Testis (tissue), 3 donors: ENCODE data around the gene ZNF185. TPM values are rescaled to one million over a fixed set of nuclear protein-coding genes. Genes with fewer than 3 reads are reported as not detected.
"Not testable (repeated sequence)": the region's sequence is repeated elsewhere in the genome, so short reads cannot be mapped to it uniquely, and the experiment has no call there.

ENCODE experiments used
- DNase-seq: peaks from one replicate; pipeline ENCODE4 v3.0.0-alpha.2; 2019
- H3K27ac ChIP-seq, 2 donors: fragments of 200-600 bp; sonication (generic); one replicate each; pipeline ENCODE4 v1.5.1; 2019
- H3K27me3 ChIP-seq: fragments of 200-600 bp; sonication (generic); one replicate; pipeline ENCODE4 v1.5.1; 2019
- H3K36me3 ChIP-seq: fragments of 200-600 bp; sonication (generic); one replicate; pipeline ENCODE4 v1.5.1; 2017; ENCODE audit warnings: low read depth; ENCODE audit errors: missing control alignments
- H3K4me1 ChIP-seq: fragments of 200-600 bp; sonication (generic); one replicate; pipeline ENCODE4 v1.5.1; 2019
- H3K4me3 ChIP-seq, 2 donors: fragments of 200-600 bp; sonication (generic); one replicate each; pipeline ENCODE4 v1.5.1; 2017 to 2019
- H3K9me3 ChIP-seq: fragments of 200-600 bp; sonication (generic); one replicate; pipeline ENCODE4 v1.5.1; 2017
- POLR2A ChIP-seq: fragments of 450-650 bp; IDR thresholded peaks from one replicate; pipeline ENCODE4 v1.6.1; 2017; ENCODE audit warnings: antibody characterized with exemption, mild to moderate bottlenecking, moderate library complexity
- WGBS, 2 donors: methylation state at CpG; one replicate each; pipeline ENCODE4 v1.1.5; 2018; 5-methylcytosine and 5-hydroxymethylcytosine counted together
- intact Hi-C: fragments of 100-400 bp; cut with DNase I; formaldehyde crosslinking; loops from one replicate; pipeline ENCODE4 v1.15.1; 2023; ENCODE audit warnings: low total_unique reads
- polyA plus RNA-seq: library from polyadenylated mRNA; stranded (reverse); fragments of 350-450 nt; fragmentation: Illumina TruSeq; extraction: RNeasy Lipid Tissue Mini Kit (QIAGEN cat#74804); gene quantifications from one replicate; pipeline ENCODE4 v1.2.3, GENCODE V29; 2014; ENCODE audit warnings: low read depth, low replicate concordance; ENCODE audit not compliant: insufficient read depth
- total RNA-seq, 2 donors: library from RNA; depleted of rRNA; stranded (reverse); fragments of >200 nt; gene quantifications; one replicate each; pipeline ENCODE4 v1.2.3, GENCODE V29; 2016
- TF ChIP-seq, protein P1 (sequence below), 3 experiments: fragments of 450-650 bp in 2 of 3; fragments of 200-600 bp in 1 of 3; sonication (generic) in 1 of 3; IDR thresholded peaks; one replicate each; pipeline ENCODE4 v1.5.1; 2016 to 2019; ENCODE audit warnings: antibody characterized with exemption in 3 of 3, mild to moderate bottlenecking in 2 of 3, moderate library complexity in 1 of 3

The ZNF185 gene
- total and polyA plus RNA-seq, 3 donors from 2014 or later, result 5.9 to 11.1 (median 6.9) TPM

DNA sequence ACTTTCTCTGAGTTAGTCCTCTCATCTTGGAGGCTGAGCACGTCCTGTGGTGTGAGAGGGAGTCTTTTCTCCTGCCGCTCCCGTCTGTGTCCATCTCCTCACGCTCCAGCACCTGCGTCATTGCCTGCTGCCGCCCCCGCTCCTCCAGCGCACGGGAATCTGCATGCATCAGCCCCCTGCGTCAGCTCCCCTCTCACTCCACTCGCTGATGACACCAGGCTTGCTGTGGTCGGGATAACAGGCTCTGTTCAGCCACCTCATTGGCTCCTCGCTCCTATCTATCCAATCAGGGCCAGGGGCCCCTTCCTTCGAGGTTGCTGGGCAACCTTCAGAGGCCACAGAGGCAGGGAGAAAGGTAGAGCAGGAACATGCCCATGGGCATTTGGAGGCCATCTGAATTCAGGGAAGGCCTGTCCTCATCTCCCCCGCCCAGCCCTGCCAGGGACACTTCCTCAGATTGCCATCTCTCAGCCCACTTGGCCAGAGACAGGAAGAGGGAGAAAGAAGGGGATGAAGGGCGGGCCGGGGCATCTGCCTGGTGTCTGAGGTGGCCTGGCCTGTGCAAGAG is 9.3 kb downstream of the ZNF185 start:
- no peak for TF ChIP-seq POLR2A
- TF ChIP-seq, protein P1, sequence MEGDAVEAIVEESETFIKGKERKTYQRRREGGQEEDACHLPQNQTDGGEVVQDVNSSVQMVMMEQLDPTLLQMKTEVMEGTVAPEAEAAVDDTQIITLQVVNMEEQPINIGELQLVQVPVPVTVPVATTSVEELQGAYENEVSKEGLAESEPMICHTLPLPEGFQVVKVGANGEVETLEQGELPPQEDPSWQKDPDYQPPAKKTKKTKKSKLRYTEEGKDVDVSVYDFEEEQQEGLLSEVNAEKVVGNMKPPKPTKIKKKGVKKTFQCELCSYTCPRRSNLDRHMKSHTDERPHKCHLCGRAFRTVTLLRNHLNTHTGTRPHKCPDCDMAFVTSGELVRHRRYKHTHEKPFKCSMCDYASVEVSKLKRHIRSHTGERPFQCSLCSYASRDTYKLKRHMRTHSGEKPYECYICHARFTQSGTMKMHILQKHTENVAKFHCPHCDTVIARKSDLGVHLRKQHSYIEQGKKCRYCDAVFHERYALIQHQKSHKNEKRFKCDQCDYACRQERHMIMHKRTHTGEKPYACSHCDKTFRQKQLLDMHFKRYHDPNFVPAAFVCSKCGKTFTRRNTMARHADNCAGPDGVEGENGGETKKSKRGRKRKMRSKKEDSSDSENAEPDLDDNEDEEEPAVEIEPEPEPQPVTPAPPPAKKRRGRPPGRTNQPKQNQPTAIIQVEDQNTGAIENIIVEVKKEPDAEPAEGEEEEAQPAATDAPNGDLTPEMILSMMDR (IDR thresholded peaks at IDR 0.05), result no peak
- H3K27me3 ChIP-seq, result no peaks in the 10 kb centered on the region
- H3K27ac ChIP-seq, result no peak overlapping the region
- H3K4me1 ChIP-seq, result no peaks in the 10 kb centered on the region
- no peak overlapping the region for H3K4me3 ChIP-seq
- intact Hi-C loops, result no loop called here
- 73 to 74% methylated on average over 3 to 5 of the region's 17 CpGs for WGBS, 2 donors
- no peak for DNase-seq
- no peaks in the 10 kb centered on the region for H3K36me3 ChIP-seq
- H3K9me3 ChIP-seq, result no peaks in the 10 kb centered on the region

DNA sequence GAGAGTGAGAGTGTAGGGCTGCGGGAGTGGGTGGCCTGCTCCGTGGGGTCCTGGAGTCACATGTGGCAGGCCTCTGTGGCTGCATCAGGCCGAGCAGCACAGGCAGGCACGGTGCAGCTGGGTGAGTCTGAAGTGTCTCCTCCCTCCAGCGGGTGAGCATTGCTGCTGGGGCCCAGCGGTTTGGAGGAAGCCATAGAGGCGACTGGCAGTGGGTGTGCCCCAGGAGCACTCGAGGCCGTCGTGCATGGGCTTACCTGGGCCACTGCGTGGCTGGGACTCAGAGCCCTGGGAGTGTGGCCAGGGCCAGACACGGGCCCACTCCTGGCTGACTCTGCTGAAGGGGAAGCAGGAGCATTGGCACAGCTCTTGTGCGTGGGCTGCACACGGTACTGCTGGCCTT is 10.6 kb downstream of the ZNF185 start:
- no peak overlapping the region for H3K27ac ChIP-seq
- H3K4me1 ChIP-seq, result no peaks in the 10 kb centered on the region
- no peaks in the 10 kb centered on the region for H3K36me3 ChIP-seq
- WGBS, 2 donors, result 84% methylated on average over 6 of the region's 14 CpGs; no CpG with 5 or more reads in 1 of the 2 donors
- no peaks in the 10 kb centered on the region for H3K27me3 ChIP-seq
- no peak for DNase-seq
- no peaks in the 10 kb centered on the region for H3K9me3 ChIP-seq
- TF ChIP-seq, protein P1 (IDR thresholded peaks at IDR 0.05), result no peak
- no peak for TF ChIP-seq POLR2A
- no peak overlapping the region for H3K4me3 ChIP-seq
- intact Hi-C loops, result no loop called here

DNA sequence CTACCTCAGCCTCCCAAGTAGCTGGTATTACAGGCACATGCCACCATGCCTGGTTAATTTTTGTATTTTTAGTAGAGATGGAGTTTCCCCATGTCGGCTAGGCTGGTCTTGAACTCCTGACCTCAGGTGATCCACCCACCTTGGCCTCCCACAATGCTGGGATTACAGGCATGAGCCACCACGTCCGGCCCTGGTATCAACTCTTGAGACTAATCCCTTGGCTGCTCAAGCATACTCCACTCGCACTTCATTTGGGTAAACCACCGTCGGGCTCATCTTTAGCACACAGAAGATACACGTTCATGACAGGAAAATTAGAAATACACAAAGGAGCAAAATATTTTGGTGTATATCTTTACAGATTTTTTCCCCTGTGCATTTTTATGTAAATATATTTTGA is 12.2 kb downstream of the ZNF185 start:
- H3K4me3 ChIP-seq, H3K27me3 ChIP-seq, H3K4me1 ChIP-seq, DNase-seq, H3K36me3 ChIP-seq, H3K9me3 ChIP-seq, intact Hi-C loops, H3K27ac ChIP-seq: not testable (repeated sequence)
- WGBS, 2 donors, result 80 to 98% methylated on average over 7 of the region's 7 CpGs

DNA sequence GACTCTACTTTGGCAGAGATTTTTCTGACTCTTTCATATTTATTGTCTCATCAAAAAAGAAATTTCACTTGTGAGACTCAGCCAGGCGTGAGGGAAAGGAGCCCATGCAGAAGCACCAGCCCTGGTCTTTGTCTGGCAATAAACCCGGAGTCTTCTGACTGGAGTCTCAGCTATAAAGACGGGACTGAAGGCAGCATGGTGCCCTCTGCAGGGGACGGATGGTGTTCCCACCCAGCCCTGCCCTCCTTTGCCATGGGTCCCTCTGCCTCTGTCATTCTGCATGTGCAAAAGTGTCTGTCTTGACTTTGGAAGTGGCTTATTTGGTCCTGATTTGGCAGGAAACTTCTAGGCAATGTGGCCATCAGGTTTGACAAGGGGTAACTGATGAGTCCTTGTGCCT is 14.2 kb downstream of the ZNF185 start:
- Histone ChIP-seq H3K36me3 (no peaks in the 10 kb centered on the region), H3K4me1 (no peaks in the 10 kb centered on the region), H3K27ac (no peak overlapping the region), H3K4me3 (no peak overlapping the region), H3K9me3 (no peaks in the 10 kb centered on the region), H3K27me3 (no peaks in the 10 kb centered on the region)
- 77 to 81% methylated on average over 3 to 4 of the region's 4 CpGs for WGBS, 2 donors
- no peak for TF ChIP-seq POLR2A
- TF ChIP-seq, protein P1 (IDR thresholded peaks at IDR 0.05), result no peak
- intact Hi-C loops, result no loop called here
- no peak for DNase-seq

DNA sequence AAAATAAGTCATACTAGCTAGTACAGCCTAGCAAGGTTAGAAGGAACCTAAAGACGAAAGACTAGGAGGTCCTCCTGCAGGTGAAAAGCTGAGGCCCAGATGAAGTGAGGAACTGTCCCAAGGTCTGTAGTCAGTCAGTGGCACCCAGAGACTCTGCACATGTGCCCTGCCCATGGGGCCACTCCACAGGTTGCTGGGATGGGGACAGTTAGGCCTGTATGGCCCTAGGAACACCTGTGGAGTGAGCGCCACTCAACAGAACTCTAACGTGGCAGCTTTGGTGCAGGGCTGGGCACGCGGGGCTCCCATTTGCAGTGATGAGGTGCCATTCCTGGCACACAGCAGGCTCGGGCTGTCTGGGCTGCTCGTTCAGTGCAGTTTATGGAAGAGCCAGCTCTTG is 14.8 kb downstream of the ZNF185 start:
- no peak for DNase-seq
- no peaks in the 10 kb centered on the region for H3K4me1 ChIP-seq
- 80 to 100% methylated on average over 1 to 5 of the region's 7 CpGs for WGBS, 2 donors
- no peak overlapping the region for H3K4me3 ChIP-seq
- TF ChIP-seq, protein P1 (IDR thresholded peaks at IDR 0.05), result no peak
- no peak for TF ChIP-seq POLR2A
- H3K36me3 ChIP-seq, result no peaks in the 10 kb centered on the region
- H3K27me3 ChIP-seq, result no peaks in the 10 kb centered on the region
- H3K9me3 ChIP-seq, result no peaks in the 10 kb centered on the region
- intact Hi-C loops, result no loop called here
- no peak overlapping the region for H3K27ac ChIP-seq
